ENCODE data around the gene OLFM1.
"Not testable (repeated sequence)": the region's sequence is repeated elsewhere in the genome, so short reads cannot be mapped to it uniquely, and the experiment has no call there.

Gene OLFM1

DNA sequence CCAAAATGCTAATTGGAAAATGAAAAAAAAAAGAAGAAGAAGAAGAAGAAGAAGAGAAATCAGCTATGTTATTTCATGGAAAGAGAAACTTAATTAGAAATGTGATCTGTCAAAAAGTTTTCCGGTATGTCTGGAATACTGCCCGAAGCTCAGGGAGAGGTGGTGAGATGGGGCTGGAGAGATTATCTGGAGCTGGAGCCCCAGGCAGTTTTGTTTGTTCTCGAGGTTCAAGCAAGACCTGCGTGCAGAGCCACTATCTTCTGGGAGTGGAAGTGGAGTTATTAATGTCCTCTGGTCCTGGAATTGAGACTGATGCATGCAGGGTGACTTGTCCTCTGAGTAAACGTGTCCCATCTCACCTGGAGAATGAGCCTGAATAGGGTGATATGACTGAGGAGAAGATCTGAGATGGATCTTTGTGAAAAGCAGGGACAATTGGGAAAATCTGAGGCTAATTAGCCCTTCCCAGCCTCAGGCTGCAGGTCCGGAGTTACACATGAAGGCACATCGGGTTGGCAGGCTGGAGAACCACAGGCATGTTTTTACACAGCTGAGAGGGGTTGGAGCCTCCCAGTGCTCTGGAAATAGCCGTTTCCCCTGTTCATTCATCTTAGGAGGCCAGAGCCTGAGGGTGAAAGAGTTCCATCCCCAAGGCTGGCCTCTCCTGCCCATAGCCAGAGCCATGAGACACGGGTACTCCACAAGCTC is 70.5 kb downstream of the OLFM1 start:
- H3K4me3 ChIP-seq (ENCODE audit: low read depth, low read length): no peak overlapping the region
- TF ChIP-seq, protein P1, sequence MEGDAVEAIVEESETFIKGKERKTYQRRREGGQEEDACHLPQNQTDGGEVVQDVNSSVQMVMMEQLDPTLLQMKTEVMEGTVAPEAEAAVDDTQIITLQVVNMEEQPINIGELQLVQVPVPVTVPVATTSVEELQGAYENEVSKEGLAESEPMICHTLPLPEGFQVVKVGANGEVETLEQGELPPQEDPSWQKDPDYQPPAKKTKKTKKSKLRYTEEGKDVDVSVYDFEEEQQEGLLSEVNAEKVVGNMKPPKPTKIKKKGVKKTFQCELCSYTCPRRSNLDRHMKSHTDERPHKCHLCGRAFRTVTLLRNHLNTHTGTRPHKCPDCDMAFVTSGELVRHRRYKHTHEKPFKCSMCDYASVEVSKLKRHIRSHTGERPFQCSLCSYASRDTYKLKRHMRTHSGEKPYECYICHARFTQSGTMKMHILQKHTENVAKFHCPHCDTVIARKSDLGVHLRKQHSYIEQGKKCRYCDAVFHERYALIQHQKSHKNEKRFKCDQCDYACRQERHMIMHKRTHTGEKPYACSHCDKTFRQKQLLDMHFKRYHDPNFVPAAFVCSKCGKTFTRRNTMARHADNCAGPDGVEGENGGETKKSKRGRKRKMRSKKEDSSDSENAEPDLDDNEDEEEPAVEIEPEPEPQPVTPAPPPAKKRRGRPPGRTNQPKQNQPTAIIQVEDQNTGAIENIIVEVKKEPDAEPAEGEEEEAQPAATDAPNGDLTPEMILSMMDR (IDR thresholded peaks at IDR 0.05; ENCODE audit: low read depth, low read length): no peak

DNA sequence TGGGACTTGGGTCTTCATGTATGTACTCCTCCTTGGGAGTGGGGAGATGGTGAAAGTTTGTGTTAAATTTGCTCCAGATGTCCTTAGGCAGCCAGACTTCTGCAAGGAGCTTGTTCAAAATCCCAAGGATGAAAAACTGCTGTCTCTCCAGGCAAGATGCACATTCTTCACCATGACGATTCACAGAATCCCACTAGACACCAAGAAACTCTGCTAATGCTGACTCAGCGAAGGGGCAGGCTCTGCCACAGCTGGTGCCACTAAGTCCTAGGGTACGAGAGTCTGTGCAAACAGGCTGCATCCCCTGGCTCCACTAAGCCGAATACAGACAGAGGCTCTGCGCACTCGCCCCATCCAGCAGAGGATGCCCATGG is 71.1 kb downstream of the OLFM1 start:
- no peak overlapping the region for H3K4me3 ChIP-seq (ENCODE audit: low read depth, low read length)
- TF ChIP-seq, protein P1 (IDR thresholded peaks at IDR 0.05; ENCODE audit: low read depth, low read length): no peak

DNA sequence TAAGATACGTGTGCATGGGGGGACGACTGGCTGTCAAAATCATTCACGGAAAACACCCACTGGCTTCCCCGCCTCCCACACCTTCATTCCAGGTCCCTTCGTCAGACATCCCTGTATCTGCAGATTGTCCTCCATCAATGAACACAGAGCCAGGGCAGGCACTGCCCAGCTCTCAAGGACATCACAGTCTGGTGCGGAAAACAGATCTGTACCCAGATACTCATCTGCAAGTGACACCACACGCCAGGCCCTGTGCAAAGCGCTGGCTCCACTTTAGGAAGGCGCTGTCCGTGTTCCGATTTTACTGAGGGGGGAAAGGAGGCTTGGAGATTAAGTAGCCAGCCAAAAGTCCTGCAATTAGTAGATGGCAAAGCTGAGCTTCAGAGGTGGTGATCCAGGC is 72.3 kb downstream of the OLFM1 start:
- H3K4me3 ChIP-seq (ENCODE audit: low read depth, low read length): no peak overlapping the region
- TF ChIP-seq, protein P1 (IDR thresholded peaks at IDR 0.05; ENCODE audit: low read depth, low read length): no peak

DNA sequence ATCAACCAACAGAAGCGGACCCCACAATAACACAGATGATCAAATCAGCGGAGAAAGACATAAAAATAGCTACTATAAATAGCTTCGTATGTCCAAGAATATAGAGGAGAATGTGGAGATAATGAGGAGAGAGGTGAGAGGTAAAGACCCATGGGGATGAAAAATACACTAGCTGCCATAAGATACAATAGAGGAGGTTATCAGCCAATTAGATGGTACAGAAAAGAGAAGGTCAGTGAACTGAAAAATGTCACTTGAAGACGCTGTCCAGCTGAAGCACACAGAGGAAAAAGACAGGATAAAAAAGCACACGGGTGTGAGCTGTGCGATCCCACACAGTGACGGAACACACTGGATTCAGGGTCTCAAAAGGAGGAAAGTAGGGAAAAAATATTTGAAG is 73.4 kb downstream of the OLFM1 start:
- H3K4me3 ChIP-seq (ENCODE audit: low read depth, low read length): no peak overlapping the region
- TF ChIP-seq, protein P1 (IDR thresholded peaks at IDR 0.05; ENCODE audit: low read depth, low read length): no peak

DNA sequence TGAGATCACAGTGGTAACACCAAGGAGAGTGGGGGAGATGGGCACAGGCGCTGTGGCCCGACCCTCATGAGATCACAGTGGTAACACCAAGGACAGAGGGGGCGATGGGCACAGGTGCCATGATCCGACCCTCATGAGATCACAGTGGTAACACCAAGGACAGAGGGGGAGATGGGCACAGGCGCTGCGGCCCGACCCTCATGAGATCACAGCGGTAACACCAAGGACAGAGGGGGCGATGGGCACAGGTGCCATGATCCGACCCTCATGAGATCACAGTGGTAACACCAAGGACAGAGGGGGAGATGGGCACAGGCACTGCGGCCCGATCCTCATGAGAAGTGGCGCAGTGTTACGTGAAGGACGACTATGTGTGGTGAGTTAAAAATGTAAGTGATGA is 75.1 kb downstream of the OLFM1 start:
- not testable (repeated sequence) for H3K4me3 ChIP-seq (ENCODE audit: low read depth, low read length)

DNA sequence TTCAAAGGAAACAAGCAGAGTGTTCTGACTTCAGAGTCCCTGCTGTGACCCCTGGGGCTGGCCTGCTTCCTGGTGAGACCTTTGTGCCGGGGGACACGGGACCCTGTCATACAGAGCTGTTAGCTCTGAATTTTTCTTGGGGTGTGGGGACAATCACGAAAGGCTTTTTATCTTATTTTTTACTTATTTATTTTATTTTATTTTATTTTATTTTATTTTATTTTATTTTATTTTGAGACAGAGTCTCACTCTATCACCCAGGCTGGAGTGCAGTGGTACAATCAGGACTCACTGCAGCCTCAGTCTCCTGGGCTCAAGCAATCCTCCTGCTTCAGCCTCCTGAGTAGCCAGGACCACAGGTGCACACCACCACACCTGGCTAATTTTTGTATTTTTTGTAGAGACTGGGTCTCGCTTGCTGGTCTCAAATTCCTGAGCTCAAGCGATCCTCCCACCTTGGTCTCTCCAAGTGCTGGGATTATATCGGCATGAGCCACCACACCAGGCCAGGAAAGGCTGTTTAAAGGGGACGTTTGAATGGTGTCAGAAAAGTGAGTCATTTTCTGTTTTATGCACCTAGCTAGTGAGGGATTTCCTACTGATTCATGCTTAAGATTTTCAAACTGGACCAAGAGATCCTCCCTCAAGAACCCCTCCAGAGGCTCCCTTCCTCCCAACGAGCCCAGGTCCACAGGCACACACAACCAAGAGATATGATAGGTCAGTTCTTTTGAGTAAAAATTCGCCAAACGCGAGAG is 75.7 kb downstream of the OLFM1 start:
- TF ChIP-seq, protein P1 (IDR thresholded peaks at IDR 0.05; ENCODE audit: low read depth, low read length): no peak
- no peak overlapping the region for H3K4me3 ChIP-seq (ENCODE audit: low read depth, low read length)

DNA sequence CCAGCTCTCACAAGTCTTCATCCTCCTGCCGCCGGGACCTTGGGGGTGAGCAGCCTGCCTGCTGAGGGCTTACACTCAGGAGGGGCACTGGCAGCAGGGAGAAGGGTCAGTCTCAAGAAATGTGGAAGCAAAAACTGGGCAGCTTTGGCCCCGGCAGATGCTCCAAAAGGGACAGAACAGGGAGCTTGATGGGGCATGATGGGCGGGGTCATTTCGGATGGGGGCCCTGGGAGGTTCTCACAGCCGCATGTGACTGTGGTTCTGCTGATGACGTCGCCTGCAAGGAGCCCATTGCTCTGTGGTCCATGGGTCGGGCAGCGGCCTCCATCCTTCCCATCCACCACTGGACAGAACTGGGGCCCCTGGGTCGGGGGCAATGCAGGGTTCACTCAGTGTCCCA is 76.6 kb downstream of the OLFM1 start:
- H3K4me3 ChIP-seq (ENCODE audit: low read depth, low read length): no peak overlapping the region
- TF ChIP-seq, protein P1 (IDR thresholded peaks at IDR 0.05; ENCODE audit: low read depth, low read length): no peak
